ENCODE data around the gene GJA9.

The GJA9 gene

GRCh38 chr1:38867208-38867607, 14.2 kb downstream of the GJA9 start:
- H3K4me3 ChIP-seq (ENCODE audit: low read depth, low read length) = no peak overlapping the region
- no peak for DNase-seq (ENCODE audit: low read depth)
- no peak for TF ChIP-seq CTCF (IDR thresholded peaks at IDR 0.05; ENCODE audit: control insufficient read depth, extremely low read depth, insufficient read depth)

- H3K4me3 ChIP-seq (ENCODE audit: low read depth, low read length) = no peak overlapping the region
- no peak for DNase-seq (ENCODE audit: low read depth)
- TF ChIP-seq CTCF (IDR thresholded peaks at IDR 0.05; ENCODE audit: control insufficient read depth, extremely low read depth, insufficient read depth) = no peak
Observed at GRCh38 chr1:38865112-38865715, 16.2 kb downstream of the GJA9 start.

GRCh38 chr1:38860454-38860795, 21.0 kb downstream of the GJA9 start:
- H3K4me3 ChIP-seq (ENCODE audit: low read depth, low read length) = peak overlapping the region; percentile 87
- TF ChIP-seq CTCF (IDR thresholded peaks at IDR 0.05; ENCODE audit: control insufficient read depth, extremely low read depth, insufficient read depth) = no peak
- no peak for DNase-seq (ENCODE audit: low read depth)

- TF ChIP-seq CTCF (IDR thresholded peaks at IDR 0.05; ENCODE audit: control insufficient read depth, extremely low read depth, insufficient read depth) = no peak
- DNase-seq (ENCODE audit: low read depth) = peak; percentile 90
- H3K4me3 ChIP-seq (ENCODE audit: low read depth, low read length) = peak within 1 kb of the TSS; percentile 87
Observed at GRCh38 chr1:38859561-38860453, 21.6 kb downstream of the GJA9 start, which contains the start of gene RRAGC. Gene RRAGC (minus strand): TSS chr1:38859772. CDS start chr1:38859646, 126 bp downstream.

GRCh38 chr1:38858833-38859560, 22.4 kb downstream of the GJA9 start:
- TF ChIP-seq CTCF (IDR thresholded peaks at IDR 0.05; ENCODE audit: control insufficient read depth, extremely low read depth, insufficient read depth) = no peak; the same call in 1 of the 2 replicates
- DNase-seq (ENCODE audit: low read depth) = peak; percentile 40

DNA sequence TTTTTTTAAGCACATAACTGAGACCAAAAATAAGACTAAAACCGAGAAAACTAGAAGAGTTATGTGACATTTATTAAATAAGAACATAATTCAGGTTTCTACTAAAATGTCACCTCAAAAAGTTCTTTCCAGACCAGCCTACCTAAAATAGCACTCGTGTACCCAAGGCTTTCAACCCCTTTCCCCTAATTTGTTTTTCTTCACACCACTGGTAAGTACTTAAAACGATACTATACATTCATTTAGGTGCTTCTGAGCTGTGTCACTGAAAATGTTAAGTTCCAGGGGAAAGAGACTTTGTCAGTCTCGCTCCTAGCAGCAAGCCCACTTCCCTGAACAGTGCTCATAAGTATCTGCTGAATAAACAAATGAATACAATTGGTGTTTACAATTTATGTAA, 28.6 kb downstream of the GJA9 start:
- DNase-seq (ENCODE audit: low read depth) = no peak
- TF ChIP-seq CTCF (IDR thresholded peaks at IDR 0.05; ENCODE audit: control insufficient read depth, extremely low read depth, insufficient read depth) = no peak
- H3K4me3 ChIP-seq (ENCODE audit: low read depth, low read length) = no peak overlapping the region

More at GRCh38 chr1:38858833-38859560, 22.4 kb downstream of the GJA9 start:
- H3K4me3 ChIP-seq (ENCODE audit: low read depth, low read length) = peak overlapping the region; percentile 87

All from LNCaP clone FGC (cell line).